Activated CD8-positive, alpha-beta memory T cell treated with anti-CD3 and anti-CD28 coated beads for 24 hours (primary cell): ENCODE measurements around the gene HSBP1L1.
"Not testable (repeated sequence)": the region's sequence is repeated elsewhere in the genome, so short reads cannot be mapped to it uniquely, and the experiment has no call there.

Experiments used
- DNase-seq: peaks from one replicate; pipeline ENCODE4 v3.0.0-alpha.2; 2020

The HSBP1L1 gene

GRCh38 chr18:79945118-79946042 is 19.1 kb upstream of the HSBP1L1 start:
- peak; percentile 57 for DNase-seq

GRCh38 chr18:79947054-79947755 is 17.2 kb upstream of the HSBP1L1 start:
- DNase-seq = no peak

GRCh38 chr18:79947881-79948610 is 16.4 kb upstream of the HSBP1L1 start:
- DNase-seq = no peak

GRCh38 chr18:79948719-79949411 is 15.6 kb upstream of the HSBP1L1 start:
- peak; percentile 47 for DNase-seq

GRCh38 chr18:79949697-79950487 is 14.6 kb upstream of the HSBP1L1 start:
- no peak for DNase-seq

GRCh38 chr18:79950515-79951341 is 13.7 kb upstream of the HSBP1L1 start:
- DNase-seq = no peak

GRCh38 chr18:79951545-79952455 is 12.6 kb upstream of the HSBP1L1 start, which contains the start of gene SLC66A2:
Gene SLC66A2 (minus strand): TSS chr18:79951653. CDS start chr18:79950926, 727 bp downstream.
- peak; percentile 99 for DNase-seq

- DNase-seq = no peak
Observed at GRCh38 chr18:79952456-79952995, 11.9 kb upstream of the HSBP1L1 start.

GRCh38 chr18:79952996-79953559 is 11.4 kb upstream of the HSBP1L1 start:
- peak; percentile 55 for DNase-seq

- DNase-seq = peak; percentile 52
Observed at GRCh38 chr18:79953971-79954651, 10.3 kb upstream of the HSBP1L1 start.

- peak; percentile 43 for DNase-seq
Observed at GRCh38 chr18:79954791-79955190, 9.7 kb upstream of the HSBP1L1 start.

GRCh38 chr18:79955302-79956075 is 9.0 kb upstream of the HSBP1L1 start:
- DNase-seq = no peak

- DNase-seq = no peak
Observed at GRCh38 chr18:79956276-79956675, 8.2 kb upstream of the HSBP1L1 start.

- DNase-seq = no peak
Observed at GRCh38 chr18:79958981-79959380, 5.5 kb upstream of the HSBP1L1 start.

- DNase-seq = not testable (repeated sequence)
Observed at GRCh38 chr18:79960161-79960801, 4.2 kb upstream of the HSBP1L1 start.

GRCh38 chr18:79960921-79961526 is 3.4 kb upstream of the HSBP1L1 start:
- no peak for DNase-seq
